ENCODE measurements around the gene FAM163B.

The FAM163B gene

GRCh38 chr9:133615606-133616188 lies 6.5 kb upstream of the FAM163B start:
- no peak for DNase-seq

GRCh38 chr9:133615186-133615585 lies 6.0 kb upstream of the FAM163B start:
- DNase-seq: no peak

GRCh38 chr9:133614678-133615077 lies 5.5 kb upstream of the FAM163B start:
- no peak for DNase-seq

GRCh38 chr9:133614056-133614455 lies 4.9 kb upstream of the FAM163B start:
- no peak for DNase-seq

GRCh38 chr9:133613432-133613831 lies 4.2 kb upstream of the FAM163B start:
- no peak for DNase-seq

- no peak for DNase-seq
Measured at GRCh38 chr9:133612816-133613215, 3.6 kb upstream of the FAM163B start.

- DNase-seq: no peak
Measured at GRCh38 chr9:133612051-133612450, 2.9 kb upstream of the FAM163B start.

- peak; percentile 88 for DNase-seq
Measured at GRCh38 chr9:133610845-133611244, 1.7 kb upstream of the FAM163B start.

GRCh38 chr9:133608889-133609288 lies 300 bp downstream of the FAM163B start:
- DNase-seq: no peak

- DNase-seq: no peak
Measured at GRCh38 chr9:133608382-133608781, 807 bp downstream of the FAM163B start.

GRCh38 chr9:133607976-133608375 lies 1.2 kb downstream of the FAM163B start:
- DNase-seq: no peak

- no peak for DNase-seq
Measured at GRCh38 chr9:133607381-133607780, 1.8 kb downstream of the FAM163B start.

GRCh38 chr9:133606708-133607025 lies 2.5 kb downstream of the FAM163B start:
- peak; percentile 46 for DNase-seq

- DNase-seq: no peak
Measured at GRCh38 chr9:133605856-133606707, 3.1 kb downstream of the FAM163B start.

- DNase-seq: no peak
Measured at GRCh38 chr9:133605446-133605845, 3.7 kb downstream of the FAM163B start.

GRCh38 chr9:133604856-133605255 lies 4.3 kb downstream of the FAM163B start:
- DNase-seq: no peak

GRCh38 chr9:133604214-133604613 lies 5.0 kb downstream of the FAM163B start:
- DNase-seq: peak; percentile 44

- DNase-seq: no peak
Measured at GRCh38 chr9:133603135-133603927, 5.9 kb downstream of the FAM163B start.

- no peak for DNase-seq
Measured at GRCh38 chr9:133602277-133602676, 6.9 kb downstream of the FAM163B start.

- DNase-seq: no peak
Measured at GRCh38 chr9:133601746-133602145, 7.4 kb downstream of the FAM163B start.

GRCh38 chr9:133600739-133601138 lies 8.4 kb downstream of the FAM163B start:
- no peak for DNase-seq

GRCh38 chr9:133599470-133600173 lies 9.6 kb downstream of the FAM163B start:
- no peak for DNase-seq

- DNase-seq: no peak
Measured at GRCh38 chr9:133598978-133599377, 10.2 kb downstream of the FAM163B start.

All from COR-L47 (cell line).